Amniotic stem cell (primary cell): ENCODE data around the gene SLC12A7.
"Not testable (repeated sequence)": the region's sequence is repeated elsewhere in the genome, so short reads cannot be mapped to it uniquely, and the experiment has no call there.

ENCODE experiments used
- DNase-seq: peaks from one replicate; lab custom pipeline; 2025; lab: John Stamatoyannopoulos, UW

The SLC12A7 gene

DNA sequence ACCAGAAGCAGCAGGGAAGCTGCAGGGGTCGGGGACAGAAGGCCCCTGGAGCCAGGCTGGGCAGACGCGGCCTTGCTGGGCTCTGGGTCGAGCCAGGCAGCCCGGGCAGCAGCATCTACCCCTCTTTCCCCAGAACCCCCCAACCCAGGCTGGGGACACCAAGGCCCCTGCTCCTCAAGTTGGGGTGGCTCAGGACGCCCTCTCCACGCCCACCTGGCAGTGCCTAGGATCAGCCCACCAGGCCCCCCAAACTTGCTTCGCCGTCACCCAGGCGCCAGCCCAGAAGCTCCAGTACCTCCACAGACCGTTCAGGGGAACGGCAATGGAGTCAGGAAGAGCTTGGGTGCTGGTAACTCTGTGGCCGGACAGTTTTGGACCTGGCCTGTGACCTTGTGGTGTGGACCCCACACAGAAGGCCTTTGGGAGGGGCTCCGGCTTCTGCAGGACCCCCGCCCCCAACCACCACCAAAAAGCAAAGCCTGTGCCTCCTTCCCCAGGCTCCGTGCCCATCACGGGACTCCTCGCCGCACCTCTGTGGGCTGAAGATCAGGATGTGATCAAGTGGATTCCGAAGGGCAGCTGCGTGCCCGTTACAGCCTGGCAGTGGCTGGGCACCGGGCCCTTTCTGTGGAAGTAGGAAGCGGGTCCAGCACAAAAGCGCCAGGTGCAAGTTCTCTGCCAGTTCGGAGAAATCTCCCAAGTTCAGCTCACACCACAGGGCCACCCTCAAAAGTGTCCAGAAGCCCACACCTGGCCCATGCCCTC is 2.1 kb downstream of the SLC12A7 start:
- DNase-seq = no peak

DNA sequence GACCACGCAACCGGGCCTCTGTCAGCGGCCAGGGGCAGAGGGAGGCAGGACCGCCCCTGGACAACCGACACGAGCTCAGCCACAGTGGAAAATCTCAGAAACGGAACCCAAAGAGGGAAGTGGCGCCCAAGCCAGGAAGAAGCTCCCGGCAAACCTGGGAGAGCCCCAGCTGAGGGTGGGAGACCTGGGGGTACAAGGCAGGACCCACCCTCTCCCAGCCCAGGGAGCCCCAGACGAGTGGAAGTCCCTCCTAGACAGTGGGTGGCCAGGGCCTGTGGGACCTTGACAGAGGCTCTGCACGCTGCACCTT is 3.0 kb downstream of the SLC12A7 start:
- no peak for DNase-seq

DNA sequence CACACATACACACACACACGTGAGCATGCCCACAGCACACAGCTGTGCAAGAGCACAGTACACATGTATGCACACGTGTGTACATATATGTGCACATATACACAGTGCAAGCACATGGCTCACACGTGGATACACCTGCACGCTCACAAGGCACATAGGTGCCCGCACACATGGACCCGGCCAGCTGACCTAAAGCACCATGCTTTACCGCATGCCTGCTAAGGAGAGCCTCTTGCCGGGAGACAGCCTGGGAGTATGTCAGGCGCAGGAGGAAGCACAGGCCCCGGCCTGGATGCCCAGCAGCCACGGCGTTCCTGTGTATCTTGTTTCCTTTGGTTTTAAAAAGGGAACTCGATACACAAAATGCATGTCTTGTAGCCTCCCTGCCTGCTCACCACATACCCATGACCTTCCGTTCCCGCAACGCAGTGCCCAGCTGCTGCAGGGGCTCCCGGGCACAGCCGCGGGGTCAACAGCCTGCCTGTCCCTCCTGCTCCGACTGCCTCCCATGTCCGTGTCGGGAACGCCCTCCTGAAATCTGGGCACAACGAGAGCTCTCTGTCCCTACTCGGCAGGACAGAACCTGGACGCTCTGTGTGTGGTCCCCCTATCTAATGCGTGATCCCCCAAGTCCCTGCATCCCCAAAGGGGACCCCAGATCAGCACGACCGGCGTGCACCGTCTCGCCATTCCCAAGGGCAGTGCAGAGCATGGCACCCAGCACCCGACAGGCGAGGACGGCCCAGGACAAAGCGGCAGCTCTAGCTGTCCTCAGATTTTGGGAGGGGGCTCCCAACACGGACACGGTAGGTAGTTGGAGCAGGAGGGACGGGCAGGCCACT is 3.6 kb downstream of the SLC12A7 start:
- DNase-seq = no peak

DNA sequence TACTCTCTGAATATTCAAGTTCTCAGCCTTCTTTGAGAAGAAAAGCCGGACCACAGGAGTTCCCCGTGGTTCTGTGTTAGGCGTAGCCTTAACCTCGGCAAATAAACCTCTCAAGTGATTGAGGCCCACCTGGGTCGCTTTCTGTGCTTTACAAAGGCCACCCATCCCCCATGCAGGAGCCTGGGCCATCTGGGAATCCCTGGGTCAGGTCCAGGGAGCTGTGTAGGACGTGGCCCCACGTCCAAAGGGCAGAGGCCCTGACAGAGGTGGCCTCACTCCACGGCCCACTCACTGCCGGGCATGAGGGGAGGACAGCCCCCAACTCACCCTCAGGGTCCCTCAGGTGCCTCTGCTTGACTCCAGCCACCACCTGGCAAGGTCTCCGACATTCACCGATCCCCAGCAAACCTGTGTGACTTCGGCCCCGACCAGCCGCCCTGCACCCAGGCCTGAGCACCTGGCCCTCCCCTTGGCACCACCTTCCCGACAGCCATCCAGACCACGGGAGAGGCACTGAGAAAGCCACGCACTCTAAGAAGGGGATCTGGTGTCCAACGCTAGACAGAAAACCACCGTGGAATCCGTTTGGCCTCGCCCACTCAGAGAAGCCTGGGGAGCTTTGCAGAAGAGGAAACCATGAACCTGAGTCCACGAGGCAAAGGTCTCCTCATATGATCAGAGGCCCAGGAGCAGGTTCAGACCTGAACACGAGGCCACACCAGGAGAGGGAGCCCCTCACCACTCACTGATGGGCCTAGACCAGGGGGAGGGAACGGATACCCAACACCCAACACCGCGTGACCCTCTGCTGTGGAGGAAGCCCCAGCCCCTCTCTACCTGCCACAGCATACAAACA is 4.5 kb downstream of the SLC12A7 start:
- no peak for DNase-seq

DNA sequence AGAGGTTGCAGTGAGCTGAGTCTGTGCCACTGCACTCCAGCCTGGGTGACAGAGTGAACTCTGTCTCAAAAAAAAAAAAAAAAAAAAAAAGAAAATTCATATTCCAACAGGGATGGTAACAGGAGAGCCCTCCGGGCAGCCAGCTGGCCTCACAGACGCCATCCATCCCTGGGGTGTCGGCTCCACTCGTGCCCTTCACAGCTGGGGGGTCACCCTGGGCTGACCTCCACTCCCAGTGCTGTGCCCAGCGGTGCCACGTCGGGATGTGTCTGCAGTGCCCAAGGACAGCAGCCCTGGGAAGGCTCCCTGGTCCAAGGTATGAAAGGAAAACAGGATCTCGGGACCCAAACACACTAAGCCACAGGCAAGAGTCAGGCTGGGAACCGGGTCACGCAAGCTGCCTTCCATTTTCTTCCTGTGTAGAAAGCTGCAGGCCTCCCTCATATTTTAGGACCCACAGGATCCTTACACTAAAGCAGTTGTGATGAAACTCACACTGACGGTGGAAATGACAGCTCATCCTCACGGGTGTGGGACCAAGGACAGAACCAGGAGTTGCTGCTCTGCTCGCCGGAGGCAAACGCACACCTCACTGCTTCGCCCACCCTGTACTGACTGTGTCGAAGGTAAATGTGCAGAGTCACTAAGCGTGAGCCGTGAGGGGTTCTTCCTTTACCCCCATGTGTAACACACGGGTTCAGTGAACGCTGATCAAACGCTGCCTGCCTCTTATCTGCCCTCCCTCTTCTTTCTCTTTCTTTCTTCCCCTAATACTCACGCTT is 5.3 kb downstream of the SLC12A7 start:
- DNase-seq = no peak

DNA sequence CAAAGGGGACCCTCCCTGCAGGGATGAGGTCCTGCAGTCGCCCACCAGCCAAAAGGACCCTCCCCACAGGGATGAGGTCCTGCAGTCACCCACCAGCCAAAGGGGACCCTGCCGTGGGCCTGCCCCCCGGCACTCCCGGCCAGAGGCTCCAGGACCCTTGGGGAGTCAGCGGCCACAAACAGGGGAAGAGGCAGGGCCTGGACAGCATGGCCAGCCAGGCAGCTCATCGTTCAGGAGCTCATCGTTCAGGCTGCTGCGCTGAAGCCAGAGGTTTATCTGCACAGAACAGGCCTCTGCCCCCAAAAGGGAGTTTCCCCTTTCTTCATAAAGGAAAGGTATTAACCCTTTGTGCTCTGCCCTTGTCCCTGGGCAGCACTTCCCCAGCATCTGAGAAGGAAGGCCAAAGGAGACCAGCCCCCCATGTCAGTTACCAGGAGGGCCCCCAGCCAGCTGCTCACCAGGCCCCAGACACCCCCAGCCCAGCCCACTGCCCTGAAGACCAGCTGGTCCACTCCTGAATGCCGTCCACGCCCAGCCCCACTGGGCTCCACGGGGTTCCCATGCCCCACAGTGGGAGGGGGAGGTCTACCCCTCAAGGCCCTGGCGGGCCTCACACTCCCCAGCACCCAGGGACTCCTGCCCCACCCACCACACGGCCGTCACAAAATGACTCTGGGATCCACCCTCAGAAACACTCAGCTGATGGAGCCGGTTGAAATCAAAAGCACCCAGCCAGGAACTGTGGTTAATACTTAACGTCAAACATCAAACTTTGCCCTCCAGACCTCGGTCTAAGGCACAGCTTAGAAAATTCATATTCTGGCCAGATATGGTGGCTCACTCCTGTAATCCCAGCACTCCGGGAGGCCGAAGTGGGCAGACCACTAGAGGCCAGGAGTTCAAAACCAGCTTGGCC is 6.3 kb downstream of the SLC12A7 start:
- DNase-seq = no peak

DNA sequence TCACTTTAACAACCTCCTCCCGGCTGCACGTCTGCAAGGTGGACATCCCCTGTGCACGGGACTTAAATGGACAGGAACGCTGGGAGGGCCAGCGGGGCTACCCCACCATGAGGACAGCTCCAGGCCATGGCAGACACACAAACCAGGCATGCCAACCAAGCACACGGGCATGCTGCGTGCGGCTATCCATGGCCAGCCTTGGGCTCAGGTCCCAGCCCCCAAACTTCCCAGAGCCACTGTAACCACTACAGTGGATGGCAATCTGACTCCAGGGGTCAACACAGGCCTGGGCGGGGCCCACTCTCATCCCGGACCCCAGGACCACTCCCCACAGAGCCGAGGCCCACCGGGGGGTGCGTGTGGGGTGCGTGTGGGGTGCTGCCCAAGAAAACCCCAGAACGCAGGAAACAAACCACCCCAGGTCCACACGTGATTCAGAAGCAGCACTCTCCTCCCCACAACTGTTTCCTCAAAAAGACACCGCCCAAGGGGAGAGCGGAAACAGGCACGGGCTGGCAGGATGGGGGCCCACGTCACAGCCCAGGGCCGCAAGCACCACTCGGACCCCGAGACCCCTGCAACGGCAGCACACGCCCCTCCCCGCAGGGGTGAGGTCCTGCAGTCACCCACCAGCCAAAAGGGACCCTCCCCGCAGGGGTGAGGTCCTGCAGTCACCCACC is 7.4 kb downstream of the SLC12A7 start:
- DNase-seq = no peak

DNA sequence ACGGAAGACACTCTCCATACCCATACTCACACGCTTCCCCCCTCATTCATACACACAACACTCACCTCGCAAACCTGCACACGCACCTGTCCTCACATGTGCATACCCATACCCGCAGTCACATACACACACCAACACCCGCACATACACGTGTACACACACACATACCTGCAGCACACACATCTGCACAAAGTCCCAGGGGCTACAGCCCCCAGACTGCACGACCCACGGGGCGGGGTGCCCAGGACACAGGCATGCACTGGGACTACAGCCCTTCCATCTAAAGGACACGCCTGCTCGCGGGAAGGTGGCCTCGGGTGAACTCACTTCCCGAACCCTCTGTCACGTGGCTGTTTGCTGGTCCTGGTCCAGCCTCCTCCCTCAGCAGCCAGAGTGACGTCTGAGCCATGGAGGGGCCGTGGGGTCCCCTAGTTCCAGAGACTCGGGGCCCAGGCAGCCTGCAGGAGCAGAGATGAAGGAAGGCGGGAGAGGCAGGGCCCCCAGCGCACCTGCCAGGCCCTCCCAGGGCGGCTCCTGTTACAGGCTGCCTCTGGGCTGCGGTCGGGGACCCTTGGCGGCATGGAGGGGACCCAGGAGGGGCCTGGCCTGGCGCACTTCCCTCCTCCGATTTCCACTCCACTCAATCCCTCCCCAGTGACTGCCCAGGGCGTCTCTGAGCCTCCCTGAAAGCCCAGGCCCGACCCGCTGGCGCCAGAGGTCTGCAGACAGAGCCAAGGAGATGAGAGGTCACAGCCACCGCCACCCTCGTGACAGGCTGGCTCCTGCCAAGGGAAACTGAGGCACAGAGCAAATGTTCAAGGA is 8.1 kb downstream of the SLC12A7 start:
- DNase-seq = no peak

DNA sequence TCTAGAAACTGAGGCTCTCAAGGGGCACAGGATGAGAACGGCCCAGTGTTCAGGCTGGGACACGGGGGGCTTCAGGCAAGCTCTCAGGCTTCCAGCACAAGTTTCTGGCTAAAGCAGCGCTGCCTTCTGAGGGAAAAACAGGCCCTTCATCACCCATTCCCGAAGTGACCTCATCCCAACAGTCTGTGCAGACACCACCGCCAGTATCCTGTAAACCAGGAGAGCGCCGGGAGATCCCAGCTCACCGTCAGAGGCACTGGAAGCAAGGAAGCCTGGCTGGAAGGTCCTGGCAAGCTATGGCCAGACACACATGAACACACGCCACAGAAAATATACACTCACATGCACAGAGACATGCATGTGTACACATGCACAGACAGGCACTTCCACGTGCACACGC is 8.8 kb downstream of the SLC12A7 start:
- no peak for DNase-seq

DNA sequence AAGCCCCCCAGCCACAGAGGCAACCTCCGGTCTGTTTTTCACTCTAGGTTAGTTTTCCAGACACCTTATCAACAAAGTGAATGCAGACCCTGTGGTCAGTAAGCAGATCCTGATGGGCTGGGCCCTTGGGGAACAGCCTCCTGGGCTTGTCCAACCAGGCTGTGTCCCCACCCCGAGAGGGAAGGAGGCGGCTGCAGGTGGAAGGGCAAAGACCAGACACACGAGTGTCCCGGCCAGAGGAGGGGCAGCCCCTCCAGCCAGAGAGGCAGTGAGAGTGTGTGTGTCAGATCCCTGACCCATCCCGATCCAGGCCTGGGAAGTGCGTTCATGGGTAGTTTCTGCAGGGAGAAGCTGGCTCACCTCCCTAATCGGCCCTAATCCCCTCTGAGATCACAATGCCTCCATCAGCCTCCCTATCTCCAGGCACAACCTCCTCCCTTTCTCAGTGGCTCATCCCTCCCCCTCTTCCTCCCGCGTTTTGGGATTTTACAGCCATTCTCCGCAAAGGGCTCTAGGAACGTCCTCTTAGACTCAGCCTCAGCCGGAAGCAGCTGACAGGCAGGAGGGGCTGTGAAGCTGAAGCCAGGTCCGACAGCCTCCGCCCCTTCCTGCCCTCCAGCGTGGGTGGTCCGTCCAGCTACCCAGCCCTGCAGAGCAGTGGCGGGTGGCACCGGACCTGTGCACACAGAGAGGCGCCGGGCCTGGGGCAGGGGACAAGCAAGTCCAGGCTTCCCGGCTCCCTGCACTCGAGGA is 9.7 kb downstream of the SLC12A7 start:
- no peak for DNase-seq

DNA sequence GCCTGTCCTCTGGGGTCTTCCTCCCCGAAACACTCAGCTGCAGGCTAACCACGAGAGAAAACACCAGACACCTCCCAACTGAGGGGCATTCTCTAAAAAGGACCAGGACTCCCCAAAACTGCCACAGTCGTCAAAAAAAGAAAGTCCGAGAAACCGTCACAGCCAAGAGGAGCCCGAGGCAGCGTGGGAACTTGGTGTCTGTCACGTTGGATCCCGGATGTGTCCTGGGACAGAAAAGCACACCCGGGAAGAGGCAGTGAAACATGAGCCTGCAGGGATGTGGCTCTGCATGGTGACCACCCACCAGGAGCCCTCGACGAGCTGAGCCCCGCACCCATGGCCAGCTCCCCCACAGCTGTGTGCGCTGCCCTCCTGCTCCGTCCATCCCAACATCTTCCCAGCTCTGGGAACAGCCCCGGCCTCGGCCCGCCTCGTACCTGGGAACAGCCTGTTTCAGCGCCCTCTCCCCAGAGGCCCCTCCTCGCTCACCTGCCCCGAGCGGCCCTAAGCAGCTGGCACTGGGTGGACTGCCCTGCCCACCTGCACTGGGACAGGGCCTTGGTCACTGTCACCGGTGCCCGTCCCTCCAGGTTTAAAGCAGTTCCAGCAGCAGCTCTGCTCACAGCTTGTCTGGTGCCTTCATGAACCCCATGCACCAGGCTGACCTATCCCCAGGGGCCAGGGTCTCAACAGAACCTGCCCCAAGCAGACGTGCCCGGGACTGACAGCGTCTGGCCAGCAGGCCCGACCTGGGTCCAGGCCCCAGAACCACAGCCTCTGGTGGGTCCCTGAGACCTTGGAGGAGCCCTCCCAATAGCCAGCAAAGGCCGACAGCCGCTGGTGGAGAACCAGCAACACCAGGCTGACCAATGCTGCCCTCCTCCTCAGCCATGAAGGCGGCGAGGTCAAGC is 10.9 kb downstream of the SLC12A7 start:
- no peak for DNase-seq

DNA sequence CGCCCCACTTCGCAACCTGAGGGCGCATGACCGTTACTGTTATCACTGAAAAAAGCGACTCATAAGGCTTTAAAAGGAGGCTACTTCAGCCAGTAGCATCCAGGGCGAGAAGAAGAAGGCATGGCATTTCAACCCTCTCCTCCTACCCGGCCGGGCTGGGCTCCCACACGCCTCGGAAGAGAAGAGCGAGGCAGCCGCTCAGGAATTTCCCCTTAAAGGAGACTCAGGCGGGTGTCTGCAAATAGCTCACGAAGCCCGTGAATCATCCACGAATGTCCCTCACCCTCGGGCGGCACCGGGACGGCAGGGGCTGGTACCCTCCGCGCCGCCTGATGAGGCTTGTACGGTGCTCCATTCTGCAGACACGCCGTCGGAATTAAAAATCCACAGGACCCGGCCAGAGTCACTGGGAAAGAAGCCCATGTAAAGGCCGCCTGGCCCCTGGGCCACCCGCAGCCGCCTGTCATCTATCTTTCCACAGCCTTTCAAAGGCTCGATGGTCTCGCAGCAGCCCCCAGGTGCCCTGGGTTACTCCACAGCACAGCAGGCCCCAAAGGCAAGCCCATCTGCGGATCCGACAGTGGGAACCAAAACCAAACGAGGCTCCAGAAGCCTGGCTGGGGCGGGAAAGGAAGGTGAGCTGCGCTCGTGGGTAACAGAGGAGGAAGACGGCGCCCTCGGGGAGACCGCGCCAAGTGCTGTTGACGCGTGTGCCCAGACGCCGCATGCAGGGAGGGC is 11.8 kb downstream of the SLC12A7 start:
- DNase-seq = peak; percentile 6

DNA sequence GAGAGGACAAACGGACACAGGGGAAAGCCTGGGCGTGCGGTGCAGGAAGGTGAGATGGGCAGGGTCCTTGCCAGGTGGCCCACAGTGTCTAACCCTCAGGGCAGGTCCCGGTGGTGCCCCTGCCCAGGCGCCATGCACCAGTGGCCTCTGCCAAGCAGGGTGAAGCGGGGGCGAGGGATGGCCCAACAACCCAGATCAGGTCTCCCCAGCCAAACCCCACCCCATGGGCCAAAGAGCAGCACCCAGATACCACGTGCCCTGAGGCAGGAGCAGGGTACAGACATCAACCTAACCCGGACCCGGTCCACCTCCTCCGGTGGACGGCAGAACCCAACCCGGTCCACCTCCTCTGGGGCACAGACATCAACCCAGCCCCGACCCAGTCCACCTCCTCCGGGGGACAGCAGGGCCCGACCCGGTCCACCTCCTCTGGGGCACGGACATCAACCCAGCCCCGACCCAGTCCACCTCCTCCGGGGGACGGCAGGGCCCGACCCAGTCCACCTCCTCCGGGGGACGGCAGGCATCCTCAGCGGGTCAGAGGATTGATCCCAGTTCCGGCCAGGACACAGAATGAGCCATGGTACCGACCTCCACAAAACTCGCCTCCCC is 12.8 kb downstream of the SLC12A7 start:
- DNase-seq = no peak

DNA sequence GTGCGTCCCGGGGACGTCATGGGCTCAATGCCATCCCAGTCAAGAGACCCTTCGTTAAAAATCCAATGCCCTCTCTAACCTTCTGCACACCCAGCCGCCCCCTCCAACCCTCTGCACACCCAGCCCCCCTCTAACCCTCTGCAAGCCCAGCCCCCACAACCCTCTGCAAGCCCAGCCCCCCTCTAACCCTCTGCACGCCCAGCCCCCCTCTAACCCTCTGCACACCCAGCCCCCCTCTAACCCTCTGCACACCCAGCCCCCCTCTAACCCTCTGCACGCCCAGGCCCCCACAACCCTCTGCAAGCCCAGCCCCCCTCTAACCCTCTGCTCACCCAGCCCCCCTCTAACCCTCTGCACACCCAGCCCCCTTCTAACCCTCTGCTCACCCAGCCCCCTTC is 13.9 kb downstream of the SLC12A7 start:
- DNase-seq = not testable (repeated sequence)

DNA sequence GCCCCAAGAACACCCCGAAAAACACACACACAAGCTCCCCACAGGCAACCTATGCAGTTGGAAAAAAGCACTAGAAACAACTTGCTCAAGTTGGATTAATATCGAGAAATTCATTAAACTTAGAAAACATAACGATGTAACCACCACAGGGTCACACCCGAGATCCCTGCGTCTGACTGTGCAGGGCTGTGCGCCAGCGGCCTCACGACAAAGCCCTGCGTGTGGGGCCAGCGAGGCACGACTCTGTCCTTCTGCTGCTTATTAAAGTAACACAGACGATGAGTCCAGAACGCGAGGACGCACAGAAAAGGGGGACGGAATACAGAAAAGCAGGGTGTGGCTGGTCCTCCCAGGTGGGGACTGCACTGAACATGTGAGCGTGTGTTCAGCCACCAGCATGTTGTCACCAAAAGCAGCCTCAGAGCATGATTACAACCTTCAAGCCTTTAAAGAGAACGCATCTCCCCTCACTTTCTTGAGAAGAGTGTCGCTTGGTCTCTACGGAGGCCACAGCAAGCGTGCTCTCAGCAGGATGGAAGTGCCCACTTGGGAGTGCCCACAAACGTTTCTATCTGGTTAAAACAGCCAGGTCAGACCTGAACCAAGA is 14.4 kb downstream of the SLC12A7 start:
- DNase-seq = no peak

DNA sequence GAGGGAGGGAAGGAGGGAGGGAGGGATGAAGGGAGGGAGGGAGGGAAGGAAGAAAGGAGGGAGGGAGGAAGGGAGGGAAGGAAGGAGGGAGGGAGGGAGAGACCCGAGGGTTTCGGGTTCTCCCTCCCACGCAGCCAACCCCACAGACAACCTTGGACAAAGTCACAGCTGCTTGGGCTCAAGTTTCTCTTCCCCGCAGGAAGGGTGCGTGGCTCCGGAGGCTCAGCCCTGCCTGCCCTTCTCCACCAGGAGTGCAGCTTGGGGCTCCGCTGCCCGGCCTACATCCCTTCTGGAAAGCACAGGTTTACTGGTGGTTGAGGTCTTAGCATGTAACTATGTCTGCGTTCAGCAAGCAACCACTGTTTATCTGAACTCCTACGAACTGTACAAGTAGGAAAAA is 15.0 kb downstream of the SLC12A7 start:
- no peak for DNase-seq
